ENCODE data around the gene FOXP2.

The FOXP2 gene

GRCh38 chr7:114648117-114648516 lies 233.5 kb downstream of the FOXP2 start:
- TF ChIP-seq CTCF (IDR thresholded peaks at IDR 0.05): no peak
- TF ChIP-seq ZFX (IDR thresholded peaks at IDR 0.05; ENCODE audit: borderline replicate concordance): no peak
- no peak overlapping the region for H3K27ac ChIP-seq

GRCh38 chr7:114648680-114649079 lies 234.1 kb downstream of the FOXP2 start:
- TF ChIP-seq CTCF (IDR thresholded peaks at IDR 0.05) (no peak), ZFX (IDR thresholded peaks at IDR 0.05; ENCODE audit: borderline replicate concordance) (no peak)

GRCh38 chr7:114649689-114650088 lies 235.1 kb downstream of the FOXP2 start:
- no peak overlapping the region for H3K27ac ChIP-seq
- TF ChIP-seq CTCF (IDR thresholded peaks at IDR 0.05): no peak
- TF ChIP-seq ZFX (IDR thresholded peaks at IDR 0.05; ENCODE audit: borderline replicate concordance): no peak

More at GRCh38 chr7:114648680-114649079, 234.1 kb downstream of the FOXP2 start:
- no peak overlapping the region for H3K27ac ChIP-seq

GRCh38 chr7:114650491-114650890 lies 235.9 kb downstream of the FOXP2 start:
- no peak for TF ChIP-seq ZFX (IDR thresholded peaks at IDR 0.05; ENCODE audit: borderline replicate concordance)
- TF ChIP-seq CTCF (IDR thresholded peaks at IDR 0.05): no peak
- H3K27ac ChIP-seq: no peak overlapping the region

GRCh38 chr7:114652041-114652440 lies 237.4 kb downstream of the FOXP2 start:
- no peak for TF ChIP-seq CTCF (IDR thresholded peaks at IDR 0.05)
- TF ChIP-seq ZFX (IDR thresholded peaks at IDR 0.05; ENCODE audit: borderline replicate concordance): no peak
- H3K27ac ChIP-seq: no peak overlapping the region

- TF ChIP-seq CTCF (IDR thresholded peaks at IDR 0.05) (no peak), ZFX (IDR thresholded peaks at IDR 0.05; ENCODE audit: borderline replicate concordance) (no peak)
These were observed 238.9 kb downstream of the FOXP2 start for GRCh38 chr7:114653364-114654088.

GRCh38 chr7:114656466-114656865 lies 241.9 kb downstream of the FOXP2 start:
- TF ChIP-seq ZFX (IDR thresholded peaks at IDR 0.05; ENCODE audit: borderline replicate concordance): no peak
- no peak for TF ChIP-seq CTCF (IDR thresholded peaks at IDR 0.05)
- H3K27ac ChIP-seq: no peak overlapping the region

More at GRCh38 chr7:114653364-114654088, 238.9 kb downstream of the FOXP2 start:
- no peak overlapping the region for H3K27ac ChIP-seq

All from 22Rv1 (cell line).